Measurements from ENCODE around the gene SMC3. TPM values are rescaled to one million over a fixed set of nuclear protein-coding genes. Genes with fewer than 3 reads are reported as not detected.

The SMC3 gene
- total RNA-seq, 6 experiments from 2014 or later = 26.0 to 40.5 (median 38.0) TPM

GRCh38 chr10:110632591-110633215 lies 65.2 kb downstream of the SMC3 start:
- no peak for DNase-seq
- Mint-ChIP-seq H3K9me3 (no peaks in the 10 kb centered on the region), H3K36me3 (ENCODE audit: low read depth) (no peaks in the 10 kb centered on the region), H3K27ac (no peak overlapping the region), H3K4me3 (no peak overlapping the region), H3K4me1 (ENCODE audit: low read depth) (peaks cover 26% of the 10 kb centered on the region), H3K27me3 (ENCODE audit: insufficient read depth) (peaks cover 15% of the 10 kb centered on the region)
- no peak for TF ChIP-seq CTCF (IDR thresholded peaks at IDR 0.05)

GRCh38 chr10:110634527-110635209 lies 67.2 kb downstream of the SMC3 start:
- H3K27me3 Mint-ChIP-seq (ENCODE audit: insufficient read depth) = peaks cover 24% of the 10 kb centered on the region
- no peak for DNase-seq
- TF ChIP-seq CTCF (IDR thresholded peaks at IDR 0.05) = no peak
- no peak overlapping the region for H3K4me3 Mint-ChIP-seq
- H3K36me3 Mint-ChIP-seq (ENCODE audit: low read depth) = no peaks in the 10 kb centered on the region
- H3K9me3 Mint-ChIP-seq = no peaks in the 10 kb centered on the region
- H3K4me1 Mint-ChIP-seq (ENCODE audit: low read depth) = peaks cover 25% of the 10 kb centered on the region
- no peak overlapping the region for H3K27ac Mint-ChIP-seq

- Mint-ChIP-seq H3K27ac (no peak overlapping the region), H3K27me3 (ENCODE audit: insufficient read depth) (peaks cover 29% of the 10 kb centered on the region), H3K36me3 (ENCODE audit: low read depth) (no peaks in the 10 kb centered on the region), H3K4me3 (no peak overlapping the region), H3K4me1 (ENCODE audit: low read depth) (peaks cover 22% of the 10 kb centered on the region), H3K9me3 (no peaks in the 10 kb centered on the region)
- DNase-seq = no peak
- TF ChIP-seq CTCF (IDR thresholded peaks at IDR 0.05) = no peak
These were observed 69.1 kb downstream of the SMC3 start for GRCh38 chr10:110636572-110636931.

- Mint-ChIP-seq H3K4me3 (no peak overlapping the region), H3K27ac (no peak overlapping the region), H3K36me3 (ENCODE audit: low read depth) (no peaks in the 10 kb centered on the region), H3K27me3 (ENCODE audit: insufficient read depth) (peaks cover 30% of the 10 kb centered on the region), H3K4me1 (ENCODE audit: low read depth) (peaks cover 22% of the 10 kb centered on the region), H3K9me3 (no peaks in the 10 kb centered on the region)
- DNase-seq = no peak
- no peak for TF ChIP-seq CTCF (IDR thresholded peaks at IDR 0.05)
These were observed 69.5 kb downstream of the SMC3 start for GRCh38 chr10:110636932-110637557.

- Mint-ChIP-seq H3K27ac (no peak overlapping the region), H3K4me3 (no peak overlapping the region), H3K9me3 (no peaks in the 10 kb centered on the region), H3K36me3 (ENCODE audit: low read depth) (no peaks in the 10 kb centered on the region), H3K4me1 (ENCODE audit: low read depth) (peaks cover 24% of the 10 kb centered on the region), H3K27me3 (ENCODE audit: insufficient read depth) (peaks cover 35% of the 10 kb centered on the region)
- DNase-seq = no peak
- no peak for TF ChIP-seq CTCF (IDR thresholded peaks at IDR 0.05)
These were observed 70.1 kb downstream of the SMC3 start for GRCh38 chr10:110637558-110638053.
